Articular chondrocyte of knee joint (primary cell): ENCODE results near the gene KCNK16. TPM values are rescaled to one million over a fixed set of nuclear protein-coding genes. Genes with fewer than 3 reads are reported as not detected.

ENCODE experiments used
- total RNA-seq: library from RNA; depleted of rRNA; stranded (reverse); fragments of >200 nt; gene quantifications from 2 replicates; pipeline ENCODE4 v1.2.3, GENCODE V29; 2012

The KCNK16 gene
- total RNA-seq, result not detected in 2 replicates

GRCh38 chr6:39322306-39322850 is at the start of gene KCNK16:
Gene KCNK16 (minus strand): TSS chr6:39322702. CDS start chr6:39322540, 162 bp downstream.

GRCh38 chr6:39314273-39314795 is 8.2 kb downstream of the KCNK16 start, which contains the start of gene KCNK17:
Gene KCNK17 (minus strand): TSS chr6:39314419. CDS start chr6:39314320, 99 bp downstream.

Other genes with a start within 250 kb of the KCNK16 start
- gene SAYSD1, start 207.5 kb downstream of the KCNK16 start, total RNA-seq, result 25.6 and 32.1 TPM in 2 replicates
- gene KCNK5, start 93.2 kb downstream of the KCNK16 start, total RNA-seq, result 0.65 and 0.76 TPM in 2 replicates
- gene KCNK17, start 8.3 kb downstream of the KCNK16 start, total RNA-seq, result not detected in 2 replicates